OCI-LY1 (cell line): ENCODE data around the gene TNFAIP1.

Source experiments
- H2AFZ ChIP-seq: fragments of 200-600 bp; sonication (generic), shearing (Covaris generic); 2 replicates; pipeline ENCODE4 v1.6.0; 2014; ENCODE audit warnings: antibody characterized with exemption, mild to moderate bottlenecking, low read length
- H3F3A ChIP-seq: fragments of 200-600 bp; sonication (generic), shearing (Covaris generic); 2 replicates; pipeline ENCODE4 v1.6.0; 2014; ENCODE audit warnings: mild to moderate bottlenecking, antibody characterized with exemption, low read length, moderate library complexity; ENCODE audit not compliant: insufficient read depth
- H3K27ac ChIP-seq: fragments of 200-600 bp; sonication (generic); 2 replicates; pipeline ENCODE4 v1.5.1; 2014; ENCODE audit warnings: low read length, mixed run types, mild to moderate bottlenecking, low read depth; ENCODE audit not compliant: poor library complexity, severe bottlenecking
- H3K27me3 ChIP-seq: fragments of 200-600 bp; sonication (generic); 2 replicates; pipeline ENCODE4 v1.6.0; 2014; ENCODE audit warnings: antibody characterized with exemption, mild to moderate bottlenecking, low read length, moderate library complexity; ENCODE audit not compliant: insufficient read depth
- H3K36me3 ChIP-seq: fragments of 200-600 bp; sonication (generic); 2 replicates; pipeline ENCODE4 v1.6.1; 2014; ENCODE audit warnings: mild to moderate bottlenecking, antibody characterized with exemption, low read length, moderate library complexity, mixed read lengths; ENCODE audit not compliant: insufficient read depth
- H3K4me1 ChIP-seq: fragments of 200-600 bp; sonication (generic); 2 replicates; pipeline ENCODE4 v1.5.1; 2014; ENCODE audit warnings: mild to moderate bottlenecking, low read length, moderate library complexity; ENCODE audit not compliant: insufficient read depth, severe bottlenecking
- H3K4me2 ChIP-seq: fragments of 200-600 bp; sonication (generic), shearing (Covaris generic); 2 replicates; pipeline ENCODE4 v1.6.1; 2014; ENCODE audit warnings: low read length
- H3K4me3 ChIP-seq: fragments of 200-600 bp; sonication (generic); 2 replicates; pipeline ENCODE4 v1.5.1; 2014; ENCODE audit warnings: low read length, low read depth, mild to moderate bottlenecking, mixed read lengths; ENCODE audit not compliant: poor library complexity, severe bottlenecking
- H3K79me2 ChIP-seq: fragments of 200-600 bp; shearing (Covaris generic); 2 replicates; pipeline ENCODE4 v1.6.1; 2016; ENCODE audit warnings: mixed run types, low read length, mixed read lengths; ENCODE audit not compliant: insufficient read depth
- H3K9ac ChIP-seq: fragments of 200-600 bp; sonication (generic), shearing (Covaris generic); 2 replicates; pipeline ENCODE4 v1.6.1; 2014; ENCODE audit warnings: mild to moderate bottlenecking, low read length, mixed read lengths
- H3K9me2 ChIP-seq: fragments of 200-600 bp; sonication (generic), shearing (Covaris generic); 2 replicates; pipeline ENCODE4 v1.6.1; 2014; ENCODE audit warnings: low read depth, mild to moderate bottlenecking, low read length, mixed read lengths
- H3K9me3 ChIP-seq: fragments of 200-600 bp; shearing (Covaris generic); 2 replicates; pipeline ENCODE4 v1.6.1; 2014; ENCODE audit warnings: low read length, mixed read lengths
- H4K20me1 ChIP-seq: fragments of 200-600 bp; sonication (generic), shearing (Covaris generic); 2 replicates; pipeline ENCODE4 v1.6.0; 2016; ENCODE audit warnings: mild to moderate bottlenecking, low read length; ENCODE audit not compliant: insufficient read depth
- CTCF ChIP-seq: fragments of 200-600 bp; sonication (generic), shearing (Covaris generic); IDR thresholded peaks from 2 replicates; pipeline ENCODE4 v1.5.1; 2017; ENCODE audit warnings: mild to moderate bottlenecking, antibody characterized with exemption, low read length, moderate library complexity, mixed read lengths
- EZH2 ChIP-seq: fragments of 200-600 bp; sonication (generic), shearing (Covaris generic); IDR thresholded peaks from 2 replicates; pipeline ENCODE4 v1.8.0; 2017; ENCODE audit warnings: borderline replicate concordance, mixed run types, mild to moderate bottlenecking, antibody characterized with exemption, low read length, moderate library complexity, mixed read lengths

The TNFAIP1 gene

GRCh38 chr17:28313841-28314240 lies 21.7 kb upstream of the TNFAIP1 start:
- no peak for TF ChIP-seq EZH2
- no peak for TF ChIP-seq CTCF
- Histone ChIP-seq H3K4me1 (peaks cover 12% of the 10 kb centered on the region), H2AFZ (no peak overlapping the region), H3K27me3 (no peaks in the 10 kb centered on the region), H3K4me3 (no peak overlapping the region), H3F3A (0 out of 2 replicates have a peak, but pooled peaks cover 3% of the 10 kb centered on the region), H4K20me1 (no peaks in the 10 kb centered on the region), H3K79me2 (no peaks in the 10 kb centered on the region), H3K4me2 (no peak overlapping the region), H3K9ac (no peak overlapping the region), H3K9me2 (no peaks in the 10 kb centered on the region), H3K36me3 (no peaks in the 10 kb centered on the region), H3K9me3 (no peaks in the 10 kb centered on the region), H3K27ac (no peak overlapping the region)

- H3F3A ChIP-seq = 0 out of 2 replicates have a peak, but pooled peaks cover 3% of the 10 kb centered on the region
- no peaks in the 10 kb centered on the region for H4K20me1 ChIP-seq
- H3K36me3 ChIP-seq = peaks cover 11% of the 10 kb centered on the region; the same call in 1 of the 2 replicates
- H3K27ac ChIP-seq = no peak overlapping the region
- no peak overlapping the region for H2AFZ ChIP-seq
- no peaks in the 10 kb centered on the region for H3K9me3 ChIP-seq
- no peak for TF ChIP-seq CTCF
- no peak for TF ChIP-seq EZH2
- peaks cover 27% of the 10 kb centered on the region for H3K4me1 ChIP-seq
- H3K27me3 ChIP-seq = no peaks in the 10 kb centered on the region
- H3K9ac ChIP-seq = no peak overlapping the region
- peaks cover 20% of the 10 kb centered on the region for H3K79me2 ChIP-seq
- no peaks in the 10 kb centered on the region for H3K9me2 ChIP-seq
- no peak overlapping the region for H3K4me2 ChIP-seq
- H3K4me3 ChIP-seq = no peak overlapping the region
Measured at GRCh38 chr17:28315846-28316705, 19.5 kb upstream of the TNFAIP1 start.

GRCh38 chr17:28317099-28317965 lies 18.2 kb upstream of the TNFAIP1 start:
- no peaks in the 10 kb centered on the region for H3K9me2 ChIP-seq
- peaks cover 36% of the 10 kb centered on the region for H3K4me1 ChIP-seq
- no peaks in the 10 kb centered on the region for H3K9me3 ChIP-seq
- H3K9ac ChIP-seq = peak overlapping the region; percentile 85
- no peaks in the 10 kb centered on the region for H3K27me3 ChIP-seq
- H3K4me2 ChIP-seq = peak overlapping the region; percentile 86
- TF ChIP-seq EZH2 = no peak
- H3K4me3 ChIP-seq = peak overlapping the region; percentile 87
- H3K36me3 ChIP-seq = peaks cover 16% of the 10 kb centered on the region; the same call in 1 of the 2 replicates
- no peak overlapping the region for H3K27ac ChIP-seq
- H3F3A ChIP-seq = no peaks in the 10 kb centered on the region
- no peak overlapping the region for H2AFZ ChIP-seq
- no peaks in the 10 kb centered on the region for H4K20me1 ChIP-seq
- peaks cover 32% of the 10 kb centered on the region for H3K79me2 ChIP-seq
